Endothelial cell (in vitro differentiated cells): Measurements from ENCODE around the gene PSMD8. TPM values are rescaled to one million over a fixed set of nuclear protein-coding genes. Genes with fewer than 3 reads are reported as not detected.

Experiments used
- DNase-seq: peaks from one replicate; pipeline ENCODE4 v3.0.0; 2021; ENCODE audit warnings: low spot score
- H3K27ac Mint-ChIP-seq: one replicate; pipeline ENCODE4 v1.8.0; 2021; ENCODE audit warnings: mixed read lengths, inconsistent platforms; ENCODE audit not compliant: unreplicated experiment
- H3K27me3 Mint-ChIP-seq: one replicate; pipeline ENCODE4 v1.8.0; 2021; ENCODE audit warnings: mild to moderate bottlenecking, moderate library complexity, mixed read lengths, inconsistent platforms; ENCODE audit not compliant: unreplicated experiment
- H3K36me3 Mint-ChIP-seq: one replicate; pipeline ENCODE4 v1.8.0; 2021; ENCODE audit warnings: mild to moderate bottlenecking, low read depth, mixed read lengths, inconsistent platforms; ENCODE audit not compliant: unreplicated experiment
- H3K4me1 Mint-ChIP-seq: one replicate; pipeline ENCODE4 v1.8.0; 2021; ENCODE audit warnings: mild to moderate bottlenecking, mixed read lengths, inconsistent platforms; ENCODE audit not compliant: unreplicated experiment
- H3K4me3 Mint-ChIP-seq: one replicate; pipeline ENCODE4 v1.8.0; 2021; ENCODE audit warnings: mild to moderate bottlenecking, mixed read lengths, inconsistent platforms; ENCODE audit not compliant: unreplicated experiment
- H3K9me3 Mint-ChIP-seq: one replicate; pipeline ENCODE4 v1.8.0; 2021; ENCODE audit warnings: mixed read lengths, inconsistent platforms; ENCODE audit not compliant: unreplicated experiment
- total RNA-seq: library from RNA; stranded (reverse); fragmentation: NEBNext Ultra II Directional; extraction: Animal tissue kit (Norgen Biotek cat#: 25700); gene quantifications from one replicate; pipeline ENCODE4 v1.2.1, GENCODE V29; 2021; ENCODE audit not compliant: unreplicated experiment
- TF ChIP-seq, protein P1 (sequence below): fragments of 200-600 bp; sonication (generic); IDR thresholded peaks from one replicate; pipeline ENCODE4 v1.5.0; 2021; ENCODE audit warnings: antibody characterized with exemption; ENCODE audit not compliant: unreplicated experiment

The PSMD8 gene
- total RNA-seq, 1 donor from 2014 or later, result 137 TPM

DNA sequence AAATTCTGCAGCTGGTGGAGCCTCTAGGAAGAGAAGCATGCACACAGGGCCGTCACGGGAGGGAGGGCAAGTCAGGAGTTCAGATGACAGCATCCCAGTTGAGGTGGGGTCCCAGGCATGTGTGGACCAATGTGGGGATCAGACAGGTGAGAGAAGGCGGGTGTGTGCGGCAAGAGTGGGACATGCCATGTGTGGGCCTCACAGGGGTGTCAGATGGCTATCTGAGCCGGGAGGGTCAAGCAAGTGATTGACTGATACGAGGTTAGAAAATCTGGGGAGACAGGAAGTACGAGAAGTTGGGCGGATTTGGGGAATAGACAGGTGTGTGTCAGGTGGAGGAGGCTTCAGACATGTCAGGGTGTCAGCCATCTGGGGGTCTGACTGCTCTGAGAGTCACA lies 42.8 kb downstream of the PSMD8 start:
- no peak overlapping the region for H3K27ac Mint-ChIP-seq
- no peak for DNase-seq
- peaks cover 8% of the 10 kb centered on the region for H3K36me3 Mint-ChIP-seq
- H3K27me3 Mint-ChIP-seq, result peaks cover 9% of the 10 kb centered on the region
- TF ChIP-seq, protein P1, sequence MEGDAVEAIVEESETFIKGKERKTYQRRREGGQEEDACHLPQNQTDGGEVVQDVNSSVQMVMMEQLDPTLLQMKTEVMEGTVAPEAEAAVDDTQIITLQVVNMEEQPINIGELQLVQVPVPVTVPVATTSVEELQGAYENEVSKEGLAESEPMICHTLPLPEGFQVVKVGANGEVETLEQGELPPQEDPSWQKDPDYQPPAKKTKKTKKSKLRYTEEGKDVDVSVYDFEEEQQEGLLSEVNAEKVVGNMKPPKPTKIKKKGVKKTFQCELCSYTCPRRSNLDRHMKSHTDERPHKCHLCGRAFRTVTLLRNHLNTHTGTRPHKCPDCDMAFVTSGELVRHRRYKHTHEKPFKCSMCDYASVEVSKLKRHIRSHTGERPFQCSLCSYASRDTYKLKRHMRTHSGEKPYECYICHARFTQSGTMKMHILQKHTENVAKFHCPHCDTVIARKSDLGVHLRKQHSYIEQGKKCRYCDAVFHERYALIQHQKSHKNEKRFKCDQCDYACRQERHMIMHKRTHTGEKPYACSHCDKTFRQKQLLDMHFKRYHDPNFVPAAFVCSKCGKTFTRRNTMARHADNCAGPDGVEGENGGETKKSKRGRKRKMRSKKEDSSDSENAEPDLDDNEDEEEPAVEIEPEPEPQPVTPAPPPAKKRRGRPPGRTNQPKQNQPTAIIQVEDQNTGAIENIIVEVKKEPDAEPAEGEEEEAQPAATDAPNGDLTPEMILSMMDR, result no peak
- H3K4me1 Mint-ChIP-seq, result peaks cover 12% of the 10 kb centered on the region
- H3K9me3 Mint-ChIP-seq, result no peaks in the 10 kb centered on the region
- H3K4me3 Mint-ChIP-seq, result peak overlapping the region; percentile 82

DNA sequence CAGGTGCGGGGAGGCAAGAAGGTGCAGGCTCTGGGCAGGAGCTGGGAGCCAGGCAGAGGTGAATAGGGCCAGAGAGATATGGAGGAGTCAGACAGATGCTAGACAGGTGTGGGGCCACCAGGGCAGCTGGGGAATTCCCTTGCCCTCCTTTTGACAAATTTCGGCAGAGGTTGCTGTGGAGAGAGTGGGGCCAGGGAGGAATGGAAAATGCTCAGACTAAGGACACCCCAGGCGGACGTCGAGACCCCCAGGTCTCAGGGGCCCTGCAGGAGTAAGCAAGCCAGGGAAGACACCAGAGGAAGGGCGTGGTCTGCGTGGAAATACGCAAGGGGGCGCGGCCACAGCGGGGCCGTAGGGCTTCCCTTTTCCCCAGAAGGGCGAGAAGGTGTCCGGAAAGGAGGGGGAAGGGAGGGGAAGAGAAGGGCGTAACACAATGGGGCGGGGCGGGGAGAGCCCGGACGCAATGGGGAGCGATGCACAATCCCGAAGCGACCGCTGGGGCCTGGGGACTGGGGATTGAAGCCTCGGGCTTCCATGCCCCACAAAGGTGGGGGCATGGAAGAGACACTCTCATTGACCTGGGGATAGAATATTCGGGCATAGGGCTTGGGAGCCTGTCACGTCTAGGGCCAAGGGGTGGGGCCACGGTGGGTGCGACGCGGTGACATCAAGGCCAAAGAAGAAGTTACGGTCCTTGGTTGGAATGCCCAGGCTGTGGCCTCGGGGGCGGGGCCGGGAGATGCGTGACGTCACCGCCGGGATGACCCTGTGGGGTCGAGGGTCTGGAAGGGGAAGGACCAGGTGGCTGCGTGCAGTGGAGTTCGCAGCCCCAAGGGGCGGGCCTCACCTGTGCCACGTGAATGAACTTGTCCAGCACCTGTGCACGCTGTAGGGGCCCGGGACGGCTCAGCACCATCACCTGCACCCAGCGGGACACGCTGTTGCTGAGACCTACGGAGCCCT lies 43.5 kb downstream of the PSMD8 start:
- peaks cover 9% of the 10 kb centered on the region for H3K27me3 Mint-ChIP-seq
- H3K27ac Mint-ChIP-seq, result no peak overlapping the region
- peak; percentile 52 for DNase-seq
- no peaks in the 10 kb centered on the region for H3K9me3 Mint-ChIP-seq
- peaks cover 14% of the 10 kb centered on the region for H3K4me1 Mint-ChIP-seq
- TF ChIP-seq, protein P1, result no peak
- peak overlapping the region; percentile 82 for H3K4me3 Mint-ChIP-seq
- H3K36me3 Mint-ChIP-seq, result peaks cover 4% of the 10 kb centered on the region

DNA sequence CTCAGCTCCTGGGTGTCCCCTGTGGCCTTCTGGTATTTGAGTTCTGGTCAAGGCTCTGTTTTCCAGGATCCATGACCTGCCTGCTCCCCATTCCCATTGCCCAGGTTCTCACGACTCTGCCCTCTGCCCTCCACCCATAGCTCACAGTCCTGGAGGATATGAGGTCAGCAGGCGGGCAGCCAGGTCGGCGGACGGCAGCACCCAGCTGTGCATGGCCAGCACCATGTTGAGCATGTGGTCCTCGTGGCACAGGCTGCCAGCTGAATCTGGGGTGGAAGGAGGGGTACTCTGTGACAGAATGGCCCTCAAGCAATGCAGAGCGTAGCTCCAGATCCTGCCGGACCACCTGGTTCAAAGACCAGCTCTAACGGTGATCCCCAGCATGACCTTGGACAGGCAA lies 46.6 kb downstream of the PSMD8 start:
- H3K4me3 Mint-ChIP-seq, result no peak overlapping the region
- peaks cover 4% of the 10 kb centered on the region for H3K36me3 Mint-ChIP-seq
- peaks cover 20% of the 10 kb centered on the region for H3K4me1 Mint-ChIP-seq
- no peak overlapping the region for H3K27ac Mint-ChIP-seq
- H3K27me3 Mint-ChIP-seq, result peaks cover 9% of the 10 kb centered on the region
- TF ChIP-seq, protein P1, result no peak
- no peaks in the 10 kb centered on the region for H3K9me3 Mint-ChIP-seq
- no peak for DNase-seq

DNA sequence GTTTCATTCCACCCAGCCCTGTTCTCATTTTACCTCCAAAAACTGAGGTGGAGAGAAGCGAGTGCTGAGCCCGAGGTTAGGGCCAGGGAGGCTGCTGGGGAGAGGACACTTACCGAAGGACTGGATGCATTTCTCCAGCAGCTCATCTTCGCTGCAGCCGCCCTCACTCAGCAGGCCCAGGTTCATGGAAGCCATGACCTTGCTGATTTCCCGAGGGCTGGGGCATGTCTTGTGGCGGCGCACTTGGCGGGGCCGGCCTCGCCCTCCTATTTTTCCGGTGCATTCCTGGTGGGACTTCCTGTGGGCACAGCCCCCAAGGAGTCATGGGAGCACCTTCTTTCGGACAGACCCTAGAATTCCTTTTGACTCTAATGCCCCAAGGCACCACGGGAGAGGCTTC lies 47.5 kb downstream of the PSMD8 start:
- no peak for DNase-seq
- TF ChIP-seq, protein P1, result no peak
- Mint-ChIP-seq H3K4me1 (peaks cover 24% of the 10 kb centered on the region), H3K27me3 (peaks cover 9% of the 10 kb centered on the region), H3K4me3 (no peak overlapping the region), H3K27ac (no peak overlapping the region), H3K36me3 (peaks cover 4% of the 10 kb centered on the region), H3K9me3 (no peaks in the 10 kb centered on the region)

DNA sequence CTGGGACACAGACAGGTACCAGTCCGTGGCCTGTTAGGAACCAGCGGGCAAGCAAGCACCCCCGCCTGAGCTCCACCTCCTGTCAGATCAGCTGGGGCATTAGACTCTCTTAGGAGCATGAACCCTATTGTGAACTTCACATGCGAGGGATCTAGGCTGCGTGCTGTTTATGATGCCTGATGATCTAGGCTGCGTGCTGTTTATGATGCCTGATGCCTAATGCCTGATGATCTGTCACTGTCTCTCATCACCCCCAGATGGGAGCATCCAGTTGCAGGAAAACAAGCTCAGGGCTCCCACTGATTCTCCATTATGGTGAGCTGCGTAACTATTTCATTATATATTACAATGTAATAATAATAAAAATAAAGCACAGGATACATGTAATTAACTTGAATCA lies 48.1 kb downstream of the PSMD8 start:
- DNase-seq, result no peak
- TF ChIP-seq, protein P1, result no peak
- H3K27ac Mint-ChIP-seq, result no peak overlapping the region
- H3K4me1 Mint-ChIP-seq, result peaks cover 19% of the 10 kb centered on the region
- H3K9me3 Mint-ChIP-seq, result no peaks in the 10 kb centered on the region
- H3K4me3 Mint-ChIP-seq, result no peak overlapping the region
- peaks cover 4% of the 10 kb centered on the region for H3K27me3 Mint-ChIP-seq
- H3K36me3 Mint-ChIP-seq, result peaks cover 1% of the 10 kb centered on the region
